T-cell (primary cell): Measurements from ENCODE around the gene LSP1. TPM values are rescaled to one million over a fixed set of nuclear protein-coding genes. Genes with fewer than 3 reads are reported as not detected.

Source experiments
- ATAC-seq, 4 experiments: fragments of 200-7000 bp in 3 of 4; fragments of 150-1000 bp in 1 of 4; cut with Tn5 transposase; replicated peaks in 1 of 4; 1 replicate in 3 of 4; 2 replicates in 1 of 4; pipeline ENCODE4 v1.10.0; 2021; ENCODE audit warnings: moderate library complexity in 3 of 4, mild to moderate bottlenecking in 2 of 4, moderate number of reproducible peaks in 1 of 4
- CTCF ChIA-PET, 2 donors: fragments of 300-600 bp; sonication (Branson Sonifier 250); formaldehyde crosslinking; loops; one replicate each; lab custom pipeline; 2022; ENCODE audit warnings: antibody characterized with exemption in 2 of 2; lab: Charles Lee
- POLR2A ChIA-PET, 2 donors: fragments of 300-600 bp; sonication (Branson Sonifier 250); formaldehyde crosslinking; loops; one replicate each; lab custom pipeline; 2022; ENCODE audit warnings: antibody characterized with exemption in 2 of 2; lab: Charles Lee
- DNase-seq, 35 experiments: peaks; one replicate each; pipeline versions ENCODE4 v3.0.0 to v3.0.0-alpha.2; 2013 to 2023
- H3K27ac ChIP-seq: one replicate; pipeline ENCODE4 v1.5.1; 2013; ENCODE audit warnings: low read length
- H3K27me3 ChIP-seq, 2 experiments: replicated peaks in 1 of 2; 1 replicate in 1 of 2; 2 replicates in 1 of 2; pipeline versions ENCODE4 v1.6.1 to v1.7.0; 2013; ENCODE audit warnings: low read length in 1 of 2, mixed read lengths in 1 of 2; ENCODE audit not compliant: control insufficient read depth in 2 of 2, insufficient read depth in 2 of 2; ENCODE audit errors: extremely low read depth in 1 of 2
- H3K36me3 ChIP-seq, 2 donors: 1 replicate in 1 of 2; 2 replicates in 1 of 2; pipeline versions ENCODE4 v1.6.1 to v1.7.0; 2013; ENCODE audit warnings: low read length in 1 of 2; ENCODE audit not compliant: control insufficient read depth in 2 of 2, insufficient read depth in 1 of 2; ENCODE audit errors: extremely low read depth in 1 of 2
- H3K4me1 ChIP-seq, 2 experiments: 1 replicate in 1 of 2; 2 replicates in 1 of 2; pipeline versions ENCODE4 v1.6.1 to v1.7.0; 2013; ENCODE audit warnings: low read length in 2 of 2, mixed read lengths in 1 of 2; ENCODE audit not compliant: insufficient read depth in 2 of 2, control insufficient read depth in 1 of 2; ENCODE audit errors: extremely low read depth in 1 of 2
- H3K4me3 ChIP-seq, 2 donors: 1 replicate in 1 of 2; 2 replicates in 1 of 2; pipeline versions ENCODE4 v1.5.1 to v1.7.0; 2013; ENCODE audit warnings: mild to moderate bottlenecking in 2 of 2, low read length in 1 of 2, moderate library complexity in 1 of 2; ENCODE audit not compliant: control insufficient read depth in 1 of 2; ENCODE audit errors: extremely low read depth in 1 of 2
- H3K9me3 ChIP-seq: 2 replicates; pipeline ENCODE4 v1.7.0; 2013
- H3K27ac Mint-ChIP-seq, 2 donors: one replicate each; pipeline ENCODE4 v1.8.0; 2020 to 2021; ENCODE audit warnings: mild to moderate bottlenecking in 2 of 2, mixed read lengths in 2 of 2
- H3K27me3 Mint-ChIP-seq, 2 donors: one replicate each; pipeline ENCODE4 v1.8.0; 2021 to 2022; ENCODE audit warnings: mixed read lengths in 2 of 2
- H3K36me3 Mint-ChIP-seq: one replicate; pipeline ENCODE4 v1.8.0; 2021; ENCODE audit warnings: mixed read lengths
- H3K4me1 Mint-ChIP-seq, 3 donors: one replicate each; pipeline ENCODE4 v1.8.0; 2020 to 2022; ENCODE audit warnings: mixed read lengths in 3 of 3, mild to moderate bottlenecking in 1 of 3
- H3K4me3 Mint-ChIP-seq, 3 donors: one replicate each; pipeline ENCODE4 v1.8.0; 2020 to 2022; ENCODE audit warnings: mild to moderate bottlenecking in 3 of 3, mixed read lengths in 3 of 3, moderate library complexity in 3 of 3
- H3K9me3 Mint-ChIP-seq, 3 donors: one replicate each; pipeline ENCODE4 v1.8.0; 2020 to 2022; ENCODE audit warnings: mixed read lengths in 3 of 3
- WGBS: methylation state at CpG from one replicate; pipeline ENCODE4 v1.1.5; 2013; ENCODE audit warnings: missing lambda C conversion rate; ENCODE audit not compliant: insufficient coverage; 5-methylcytosine and 5-hydroxymethylcytosine counted together
- total RNA-seq, 35 experiments: library from RNA in 6 of 35; stranded (reverse) in 6 of 35; fragments of 120-200 nt in 1 of 35; gene quantifications; one replicate each; pipeline versions ENCODE4 v1.2.1 to v1.2.4 and lab custom pipeline; 2013 to 2026

Gene LSP1
- total RNA-seq, 5 donors from 2014 or later (not counting 1 experiment from before 2014, with no cell fraction given), result 286 to 514 (median 375) TPM

GRCh38 chr11:1831338-1832210 lies 21.3 kb upstream of the LSP1 start:
- Mint-ChIP-seq H3K27ac (peak overlapping the region in 1 of 2 donors; percentile 52), H3K4me1 (peaks cover 0 to 2% (median 0%) of the 10 kb centered on the region in 3 donors), H3K27me3 (peaks cover 0 to 28% of the 10 kb centered on the region in 2 donors), H3K36me3 (no peaks in the 10 kb centered on the region), H3K4me3 (no peak overlapping the region), H3K9me3 (no peaks in the 10 kb centered on the region)
- ATAC-seq (no peak), DNase-seq (no peak)
- Histone ChIP-seq H3K36me3 (no peaks in the 10 kb centered on the region), H3K4me3 (no peak overlapping the region), H3K27me3 (peaks cover 0 to 80% of the 10 kb centered on the region in 2 experiments), H3K27ac (no peak overlapping the region), H3K9me3 (no peaks in the 10 kb centered on the region), H3K4me1 (peaks cover 0 to 9% of the 10 kb centered on the region in 2 experiments)
- ChIA-PET POLR2A (interaction anchor here in 1 of 2 donors (0.6 kb wide), 1 partner anchor 21 kb away, joined by 11 read pairs; no protein-coding TSS in a partner anchor), CTCF (interaction anchor here (0.6 to 5.6 kb wide), 5 partner anchors 138 to 556 kb away, joined by 3 to 70 read pairs (median 6); no protein-coding TSS in a partner anchor)
- WGBS, result 56% methylated on average over 18 of the region's 26 CpGs

- H3K4me1 Mint-ChIP-seq, result peaks cover 0 to 2% (median 1%) of the 10 kb centered on the region in 3 donors
- peaks cover 0 to 77% of the 10 kb centered on the region in 2 experiments for H3K27me3 ChIP-seq
- peak overlapping the region in 1 of 2 donors; percentile 52 for H3K27ac Mint-ChIP-seq
- DNase-seq (peak in 29 of 35 experiments; percentile 33 to 82 (median 61)), ATAC-seq (peak; percentile 69 to 94 (median 74))
- 19% methylated on average over 35 of the region's 40 CpGs for WGBS
- H3K4me3 ChIP-seq, result no peak overlapping the region
- no peaks in the 10 kb centered on the region for H3K36me3 ChIP-seq
- H3K36me3 Mint-ChIP-seq, result no peaks in the 10 kb centered on the region
- no peaks in the 10 kb centered on the region for H3K9me3 ChIP-seq
- H3K4me1 ChIP-seq, result peaks cover 0 to 10% of the 10 kb centered on the region in 2 experiments
- H3K4me3 Mint-ChIP-seq, result no peak overlapping the region
- CTCF ChIA-PET, result interaction anchor here (0.6 to 5.6 kb wide), 26 partner anchors 15 to 845 kb away, joined by 3 to 70 read pairs (median 5); partner anchors contain the start of gene LSP1 (in 1 of the 2)
- H3K9me3 Mint-ChIP-seq, result no peaks in the 10 kb centered on the region
- POLR2A ChIA-PET, result interaction anchor here in 1 of 2 donors (0.6 kb wide), 1 partner anchor 22 kb away, joined by 11 read pairs; no protein-coding TSS in a partner anchor
- H3K27me3 Mint-ChIP-seq, result peaks cover 0 to 26% of the 10 kb centered on the region in 2 donors
- no peak overlapping the region for H3K27ac ChIP-seq
These were observed 20.5 kb upstream of the LSP1 start for GRCh38 chr11:1832211-1832919.

GRCh38 chr11:1832920-1833295 lies 20.0 kb upstream of the LSP1 start:
- Mint-ChIP-seq H3K4me3 (no peak overlapping the region), H3K9me3 (no peaks in the 10 kb centered on the region), H3K4me1 (peaks cover 0 to 5% (median 5%) of the 10 kb centered on the region in 3 donors), H3K27me3 (peaks cover 0 to 22% of the 10 kb centered on the region in 2 donors), H3K36me3 (no peaks in the 10 kb centered on the region), H3K27ac (no peak overlapping the region)
- ChIA-PET POLR2A (no interaction called here), CTCF (interaction anchor here (0.6 to 5.6 kb wide), 23 partner anchors 14 to 845 kb away, joined by 3 to 70 read pairs (median 5); partner anchors contain the start of gene LSP1 (in 1 of the 2))
- peaks cover under 1 to 15% of the 10 kb centered on the region in 2 experiments for H3K4me1 ChIP-seq
- no peak for DNase-seq
- ATAC-seq, result no peak
- no peaks in the 10 kb centered on the region for H3K9me3 ChIP-seq
- H3K27me3 ChIP-seq, result peaks cover 0 to 72% of the 10 kb centered on the region in 2 experiments
- 68% methylated on average over 10 of the region's 17 CpGs for WGBS
- H3K27ac ChIP-seq, result no peak overlapping the region
- H3K36me3 ChIP-seq, result no peaks in the 10 kb centered on the region
- H3K4me3 ChIP-seq, result no peak overlapping the region

GRCh38 chr11:1834062-1834610 lies 18.7 kb upstream of the LSP1 start:
- ATAC-seq (no peak), DNase-seq (no peak)
- no peak overlapping the region for H3K4me3 ChIP-seq
- peaks cover 0 to 5% (median 5%) of the 10 kb centered on the region in 3 donors for H3K4me1 Mint-ChIP-seq
- peaks cover 0 to 18% of the 10 kb centered on the region in 2 donors for H3K27me3 Mint-ChIP-seq
- H3K9me3 ChIP-seq, result no peaks in the 10 kb centered on the region
- H3K4me1 ChIP-seq, result peaks cover 3 to 24% of the 10 kb centered on the region in 2 experiments
- 68% methylated on average over 6 of the region's 14 CpGs for WGBS
- ChIA-PET POLR2A (interaction anchor here in 1 of 2 donors (0.6 kb wide), 1 partner anchor 36 kb away, joined by 3 read pairs; no protein-coding TSS in a partner anchor), CTCF (interaction anchor here (0.6 to 5.6 kb wide), 11 partner anchors 48 to 318 kb away, joined by 3 to 70 read pairs (median 6); no protein-coding TSS in a partner anchor)
- no peaks in the 10 kb centered on the region for H3K9me3 Mint-ChIP-seq
- H3K27ac Mint-ChIP-seq, result no peak overlapping the region
- H3K27ac ChIP-seq, result no peak overlapping the region
- no peak overlapping the region for H3K4me3 Mint-ChIP-seq
- no peaks in the 10 kb centered on the region for H3K36me3 ChIP-seq
- H3K36me3 Mint-ChIP-seq, result no peaks in the 10 kb centered on the region
- peaks cover 0 to 62% of the 10 kb centered on the region in 2 experiments for H3K27me3 ChIP-seq

GRCh38 chr11:1834779-1835670 lies 17.9 kb upstream of the LSP1 start, which contains the start of gene SYT8:
Gene SYT8 (plus strand): TSS chr11:1834990. CDS start chr11:1835106, 116 bp downstream.
- WGBS, result 89% methylated on average over 20 of the region's 26 CpGs
- Mint-ChIP-seq H3K9me3 (no peaks in the 10 kb centered on the region), H3K36me3 (no peaks in the 10 kb centered on the region), H3K27ac (no peak within 1 kb of the TSS), H3K4me3 (no peak within 1 kb of the TSS), H3K4me1 (peaks cover 4 to 11% (median 11%) of the 10 kb centered on the region in 3 donors), H3K27me3 (peaks cover 0 to 17% of the 10 kb centered on the region in 2 donors)
- DNase-seq, result no peak
- CTCF ChIA-PET, result interaction anchor here (0.6 to 5.6 kb wide), 5 partner anchors 47 to 182 kb away, joined by 3 to 70 read pairs (median 3); no protein-coding TSS in a partner anchor
- Histone ChIP-seq H3K27me3 (peaks cover 0 to 53% of the 10 kb centered on the region in 2 experiments), H3K9me3 (no peaks in the 10 kb centered on the region), H3K27ac (no peak within 1 kb of the TSS), H3K4me3 (no peak within 1 kb of the TSS), H3K4me1 (peaks cover 3 to 32% of the 10 kb centered on the region in 2 experiments), H3K36me3 (no peaks in the 10 kb centered on the region)
- POLR2A ChIA-PET, result interaction anchor here in 1 of 2 donors (0.5 to 0.6 kb wide), 2 partner anchors 37 to 63 kb away, joined by 3 to 5 read pairs; no protein-coding TSS in a partner anchor
- no peak for ATAC-seq
